Mesothelial cell of epicardium (in vitro differentiated cells): ENCODE data around the gene FKBP2. TPM values are rescaled to one million over a fixed set of nuclear protein-coding genes. Genes with fewer than 3 reads are reported as not detected.

Source experiments
- DNase-seq, 2 experiments: peaks; one replicate each; pipeline ENCODE4 v3.0.0; 2021; ENCODE audit warnings: low spot score in 2 of 2; ENCODE audit not compliant: unreplicated experiment in 2 of 2
- H3K27ac Mint-ChIP-seq: 2 replicates; pipeline ENCODE4 v1.8.0; 2021; ENCODE audit warnings: mixed read lengths
- H3K27me3 Mint-ChIP-seq: 2 replicates; pipeline ENCODE4 v1.8.0; 2021; ENCODE audit warnings: low read depth, mixed read lengths
- H3K36me3 Mint-ChIP-seq: 2 replicates; pipeline ENCODE4 v1.8.0; 2021; ENCODE audit warnings: mixed read lengths
- H3K4me1 Mint-ChIP-seq: 2 replicates; pipeline ENCODE4 v1.8.0; 2021; ENCODE audit warnings: mixed read lengths
- H3K4me3 Mint-ChIP-seq: 2 replicates; pipeline ENCODE4 v1.8.0; 2021; ENCODE audit warnings: mild to moderate bottlenecking, moderate library complexity, mixed read lengths
- H3K9me3 Mint-ChIP-seq: 2 replicates; pipeline ENCODE4 v1.8.0; 2021; ENCODE audit warnings: mixed read lengths
- CTCF ChIP-seq: fragments of 200-600 bp; sonication (generic); IDR thresholded peaks from one replicate; pipeline ENCODE4 v1.5.0; 2021; ENCODE audit warnings: antibody characterized with exemption; ENCODE audit not compliant: unreplicated experiment
- total RNA-seq: library from RNA; stranded (reverse); gene quantifications from 3 replicates; pipeline ENCODE4 v1.2.1, GENCODE V29; 2021

FKBP2 gene
- total RNA-seq, 1 donor from 2014 or later: 36.4 TPM

GRCh38 chr11:64246871-64247728 lies 6.2 kb downstream of the FKBP2 start, which contains the start of gene PPP1R14B:
Gene PPP1R14B, minus strand, starts transcription at chr11:64246943. Its CDS starts 270 bp downstream, at chr11:64246673.
- TF ChIP-seq CTCF: no peak
- H3K4me1 Mint-ChIP-seq: peaks cover 28% of the 10 kb centered on the region
- no peaks in the 10 kb centered on the region for H3K27me3 Mint-ChIP-seq
- peak; percentile 78 to 82 for DNase-seq
- no peaks in the 10 kb centered on the region for H3K9me3 Mint-ChIP-seq
- H3K36me3 Mint-ChIP-seq: no peaks in the 10 kb centered on the region
- H3K4me3 Mint-ChIP-seq: peak within 1 kb of the TSS; percentile 85
- peak within 1 kb of the TSS; percentile 90 for H3K27ac Mint-ChIP-seq

- H3K9me3 Mint-ChIP-seq: no peaks in the 10 kb centered on the region
- H3K4me3 Mint-ChIP-seq: peak overlapping the region; percentile 85
- peaks cover 25% of the 10 kb centered on the region for H3K4me1 Mint-ChIP-seq
- no peak overlapping the region for H3K27ac Mint-ChIP-seq
- TF ChIP-seq CTCF: no peak
- no peaks in the 10 kb centered on the region for H3K36me3 Mint-ChIP-seq
- DNase-seq: no peak
- no peaks in the 10 kb centered on the region for H3K27me3 Mint-ChIP-seq
These were observed 7.0 kb downstream of the FKBP2 start for GRCh38 chr11:64247729-64248531.

- no peak overlapping the region for H3K27ac Mint-ChIP-seq
- H3K36me3 Mint-ChIP-seq: no peaks in the 10 kb centered on the region
- H3K9me3 Mint-ChIP-seq: no peaks in the 10 kb centered on the region
- H3K4me3 Mint-ChIP-seq: no peak overlapping the region
- DNase-seq: no peak
- H3K4me1 Mint-ChIP-seq: peaks cover 21% of the 10 kb centered on the region
- TF ChIP-seq CTCF: no peak
- H3K27me3 Mint-ChIP-seq: no peaks in the 10 kb centered on the region
These were observed 7.7 kb downstream of the FKBP2 start for GRCh38 chr11:64248578-64248977.

GRCh38 chr11:64249038-64249437 lies 8.1 kb downstream of the FKBP2 start:
- Mint-ChIP-seq H3K4me3 (no peak overlapping the region), H3K4me1 (peaks cover 21% of the 10 kb centered on the region), H3K27ac (no peak overlapping the region), H3K9me3 (no peaks in the 10 kb centered on the region), H3K27me3 (no peaks in the 10 kb centered on the region), H3K36me3 (no peaks in the 10 kb centered on the region)
- no peak for DNase-seq
- no peak for TF ChIP-seq CTCF

GRCh38 chr11:64249563-64250414 lies 8.9 kb downstream of the FKBP2 start:
- Mint-ChIP-seq H3K27me3 (no peaks in the 10 kb centered on the region), H3K36me3 (no peaks in the 10 kb centered on the region), H3K4me3 (peak overlapping the region; percentile 28), H3K4me1 (peaks cover 21% of the 10 kb centered on the region), H3K27ac (no peak overlapping the region), H3K9me3 (no peaks in the 10 kb centered on the region)
- no peak for DNase-seq
- TF ChIP-seq CTCF: no peak
